Tibial nerve (tissue), 3 donors: ENCODE results near the gene DPEP2NB.

Experiments used
- CTCF ChIP-seq, 5 experiments: fragments of 200-600 bp in 3 of 5; fragments of 450-650 bp in 2 of 5; sonication (generic) in 3 of 5; IDR thresholded peaks; one replicate each; pipeline ENCODE4 v1.5.1; 2016 to 2019; ENCODE audit warnings: antibody characterized with exemption in 5 of 5, mild to moderate bottlenecking in 3 of 5, moderate library complexity in 2 of 5
- POLR2A ChIP-seq, 2 donors: fragments of 450-650 bp; IDR thresholded peaks; one replicate each; pipeline ENCODE4 v1.6.1; 2017; ENCODE audit warnings: antibody characterized with exemption in 2 of 2, mild to moderate bottlenecking in 2 of 2, moderate library complexity in 2 of 2

- TF ChIP-seq CTCF (IDR thresholded peaks at IDR 0.05): no peak
- no peak for TF ChIP-seq POLR2A (IDR thresholded peaks at IDR 0.05)
Measured at GRCh38 chr16:68009157-68009735, 6.5 kb downstream of the DPEP2NB start.
